H9 (cell line): ENCODE data around the gene RGS16. TPM values are rescaled to one million over a fixed set of nuclear protein-coding genes. Genes with fewer than 3 reads are reported as not detected.

Experiments used
- DNase-seq: peaks from one replicate; pipeline ENCODE4 v3.0.0-alpha.2; 2017
- H2AFZ ChIP-seq: one replicate; pipeline ENCODE4 v1.6.1; 2013; ENCODE audit warnings: mild to moderate bottlenecking, low read length, control low read depth, moderate library complexity
- H2AK5ac ChIP-seq: 2 replicates; pipeline ENCODE4 v1.6.1; 2013; ENCODE audit warnings: low read length, control low read depth, mixed read lengths; ENCODE audit not compliant: insufficient read length
- H2BK120ac ChIP-seq: one replicate; pipeline ENCODE4 v1.6.1; 2013; ENCODE audit warnings: low read depth, mild to moderate bottlenecking, low read length, control low read depth, inconsistent platforms; ENCODE audit not compliant: poor library complexity, severe bottlenecking
- H2BK12ac ChIP-seq: 2 replicates; pipeline ENCODE4 v1.6.1; 2013; ENCODE audit warnings: low read length, control low read depth, mixed read lengths, low read depth; ENCODE audit not compliant: insufficient read length
- H2BK15ac ChIP-seq: 2 replicates; pipeline ENCODE4 v1.6.1; 2013; ENCODE audit warnings: low read depth, low read length, control low read depth
- H2BK20ac ChIP-seq: one replicate; pipeline ENCODE4 v1.6.1; 2013; ENCODE audit warnings: low read depth, mild to moderate bottlenecking, low read length, control low read depth, inconsistent platforms; ENCODE audit not compliant: poor library complexity, severe bottlenecking
- H2BK5ac ChIP-seq: 2 replicates; pipeline ENCODE4 v1.6.1; 2013; ENCODE audit warnings: low read length, control low read depth, mixed read lengths; ENCODE audit not compliant: insufficient read length
- H3K14ac ChIP-seq: 2 replicates; pipeline ENCODE4 v1.6.1; 2013; ENCODE audit warnings: low read length, control low read depth; ENCODE audit not compliant: insufficient read depth
- H3K18ac ChIP-seq: 2 replicates; pipeline ENCODE4 v1.6.1; 2013; ENCODE audit warnings: low read depth, mild to moderate bottlenecking, mixed read lengths, low read length, control low read depth; ENCODE audit not compliant: insufficient read length
- H3K23ac ChIP-seq: 2 replicates; pipeline ENCODE4 v1.6.1; 2013; ENCODE audit warnings: low read length, control low read depth, mixed read lengths, low read depth; ENCODE audit not compliant: insufficient read length
- H3K23me2 ChIP-seq: 2 replicates; pipeline ENCODE4 v1.6.1; 2013; ENCODE audit warnings: low read depth, mild to moderate bottlenecking, mixed read lengths, low read length, control low read depth; ENCODE audit not compliant: insufficient read length, poor library complexity, severe bottlenecking
- H3K27ac ChIP-seq: 2 replicates; pipeline ENCODE4 v1.5.1; 2013; ENCODE audit warnings: low read length, control low read depth, mixed read lengths, low read depth; ENCODE audit not compliant: insufficient read length
- H3K27me3 ChIP-seq: 2 replicates; pipeline ENCODE4 v1.6.1; 2013; ENCODE audit warnings: low read length, control low read depth, inconsistent platforms; ENCODE audit not compliant: insufficient read depth
- H3K4ac ChIP-seq: 2 replicates; pipeline ENCODE4 v1.6.1; 2013; ENCODE audit warnings: low read depth, mild to moderate bottlenecking, control low read depth, inconsistent platforms, low read length, moderate library complexity
- H3K4me1 ChIP-seq: 2 replicates; pipeline ENCODE4 v1.6.1; 2013; ENCODE audit warnings: low read length, control low read depth, inconsistent platforms; ENCODE audit not compliant: insufficient read depth
- H3K4me2 ChIP-seq: 2 replicates; pipeline ENCODE4 v1.6.1; 2013; ENCODE audit warnings: low read length, control low read depth, mixed read lengths; ENCODE audit not compliant: insufficient read length, insufficient read depth
- H3K56ac ChIP-seq: 2 replicates; pipeline ENCODE4 v1.6.1; 2013; ENCODE audit warnings: low read depth, mild to moderate bottlenecking, mixed read lengths, low read length, control low read depth; ENCODE audit not compliant: insufficient read length
- H3K79me1 ChIP-seq: 2 replicates; pipeline ENCODE4 v1.6.1; 2013; ENCODE audit warnings: low read depth, mild to moderate bottlenecking, moderate library complexity, low read length, control low read depth, inconsistent platforms; ENCODE audit not compliant: insufficient read depth, poor library complexity, severe bottlenecking
- H3K79me2 ChIP-seq: 2 replicates; pipeline ENCODE4 v1.6.1; 2013; ENCODE audit warnings: low read length, control low read depth, inconsistent platforms; ENCODE audit not compliant: insufficient read depth
- H3K9ac ChIP-seq: 2 replicates; pipeline ENCODE4 v1.6.1; 2013; ENCODE audit warnings: low read length, control low read depth, mixed read lengths; ENCODE audit not compliant: insufficient read length; ENCODE audit errors: extremely low read depth
- H3K9me3 ChIP-seq: one replicate; pipeline ENCODE4 v1.6.1; 2013; ENCODE audit warnings: low read depth, low read length, inconsistent platforms; ENCODE audit not compliant: control insufficient read depth
- H3T11ph ChIP-seq: one replicate; pipeline ENCODE4 v1.6.1; 2013; ENCODE audit warnings: mild to moderate bottlenecking, low read length, control low read depth, inconsistent platforms
- H4K20me1 ChIP-seq: one replicate; pipeline ENCODE4 v1.6.1; 2013; ENCODE audit not compliant: control insufficient read depth, insufficient read length, insufficient read depth
- H4K5ac ChIP-seq: 2 replicates; pipeline ENCODE4 v1.6.1; 2013; ENCODE audit warnings: low read depth, mild to moderate bottlenecking, mixed read lengths, low read length, control low read depth; ENCODE audit not compliant: insufficient read length
- H4K8ac ChIP-seq: replicated peaks from 2 replicates; pipeline ENCODE4 v1.6.1; 2013; ENCODE audit warnings: low read length, control low read depth, mixed read lengths, low read depth; ENCODE audit not compliant: insufficient read length
- H4K91ac ChIP-seq: 2 replicates; pipeline ENCODE4 v1.6.1; 2013; ENCODE audit warnings: low read depth, mild to moderate bottlenecking, moderate library complexity, mixed read lengths, low read length, control low read depth; ENCODE audit not compliant: insufficient read length
- H3K27ac Mint-ChIP-seq, 3 experiments: 2 replicates in 2 of 3; 3 replicates in 1 of 3; pipeline ENCODE4 v1.8.0; 2020 to 2021; ENCODE audit warnings: mixed read lengths in 3 of 3, mild to moderate bottlenecking in 1 of 3, moderate library complexity in 1 of 3
- H3K27me3 Mint-ChIP-seq: 2 replicates; pipeline ENCODE4 v1.8.0; 2021; ENCODE audit warnings: low read depth, mild to moderate bottlenecking, moderate library complexity, mixed read lengths
- H3K36me3 Mint-ChIP-seq, 3 experiments: 2 replicates in 2 of 3; 3 replicates in 1 of 3; pipeline ENCODE4 v1.8.0; 2020 to 2021; ENCODE audit warnings: low read depth in 3 of 3, mixed read lengths in 3 of 3; ENCODE audit not compliant: insufficient read depth in 1 of 3
- H3K4me1 Mint-ChIP-seq, 2 experiments: 2 replicates each; pipeline ENCODE4 v1.8.0; 2020; ENCODE audit warnings: mixed read lengths in 2 of 2
- H3K4me3 Mint-ChIP-seq, 2 experiments: 2 replicates in 1 of 2; 3 replicates in 1 of 2; pipeline ENCODE4 v1.8.0; 2020 to 2021; ENCODE audit warnings: mild to moderate bottlenecking in 2 of 2, mixed read lengths in 2 of 2, moderate library complexity in 1 of 2
- H3K9me3 Mint-ChIP-seq, 2 experiments: 2 replicates in 1 of 2; 3 replicates in 1 of 2; pipeline ENCODE4 v1.8.0; 2020; ENCODE audit warnings: mild to moderate bottlenecking in 2 of 2, mixed read lengths in 2 of 2, moderate library complexity in 1 of 2
- CTCF ChIP-seq: fragments of 200-600 bp; sonication (generic); conservative IDR thresholded peaks from 3 replicates; pipeline ENCODE4 v1.8.0; 2021; ENCODE audit warnings: antibody characterized with exemption, mild to moderate bottlenecking
- WGBS: extraction: QIAGEN DNeasy Blood & Tissue Kit; methylation state at CpG from one replicate; pipeline ENCODE4 v1.1.7; 2013; ENCODE audit warnings: missing lambda C conversion rate, low lambda C conversion rate, mixed read lengths; ENCODE audit not compliant: insufficient read length; ENCODE audit errors: extremely low coverage; 5-methylcytosine and 5-hydroxymethylcytosine counted together
- total RNA-seq: library from RNA; stranded (reverse); gene quantifications from 2 replicates; pipeline ENCODE4 v1.2.1, GENCODE V29; 2021

RGS16 gene
- total RNA-seq, 1 experiment from 2014 or later, result 6.9 TPM

GRCh38 chr1:182560392-182560984 is 43.7 kb downstream of the RGS16 start:
- Histone ChIP-seq H2BK5ac (no peak overlapping the region), H4K5ac (no peak overlapping the region), H4K91ac (no peak overlapping the region), H3K79me1 (no peaks in the 10 kb centered on the region), H3K4me2 (no peak overlapping the region), H3K9ac (no peak overlapping the region), H2BK15ac (no peak overlapping the region), H2BK120ac (no peak overlapping the region), H3K27ac (no peak overlapping the region), H2AK5ac (no peak overlapping the region), H3K14ac (no peak overlapping the region), H3K9me3 (no peaks in the 10 kb centered on the region), H3K23me2 (no peaks in the 10 kb centered on the region), H3K56ac (no peak overlapping the region), H2BK20ac (no peak overlapping the region), H2BK12ac (no peak overlapping the region), H3K4ac (no peak overlapping the region), H3K4me1 (no peaks in the 10 kb centered on the region), H2AFZ (no peak overlapping the region), H3K27me3 (no peaks in the 10 kb centered on the region), H3K23ac (no peak overlapping the region), H4K8ac (no peak overlapping the region), H3K18ac (no peak overlapping the region), H3K79me2 (no peaks in the 10 kb centered on the region), H4K20me1 (no peaks in the 10 kb centered on the region), H3T11ph (no peak overlapping the region)
- no peak for DNase-seq
- Mint-ChIP-seq H3K36me3 (no peaks in the 10 kb centered on the region), H3K4me1 (peaks cover 0 to 2% of the 10 kb centered on the region in 2 experiments; a peak in 2 of 4 replicates), H3K4me3 (no peak overlapping the region), H3K27me3 (no peaks in the 10 kb centered on the region; the same call in 1 of the 2 replicates), H3K27ac (no peak overlapping the region), H3K9me3 (no peaks in the 10 kb centered on the region)
- WGBS, result no CpG with 5 or more reads among the region's 7 CpGs
- no peak for TF ChIP-seq CTCF
